B cell (primary cell): ENCODE results near the gene TCP11L2. TPM values are rescaled to one million over a fixed set of nuclear protein-coding genes. Genes with fewer than 3 reads are reported as not detected.

Experiments used
- ATAC-seq: fragments of 200-7000 bp; cut with Tn5 transposase; one replicate; pipeline ENCODE4 v1.10.0; 2021; ENCODE audit warnings: low read depth, mild to moderate bottlenecking, moderate number of reproducible peaks, moderate library complexity
- CTCF ChIA-PET: fragments of 350-600 bp; sonication (Branson Sonifier 250); formaldehyde crosslinking; loops from one replicate; lab custom pipeline; 2021; ENCODE audit warnings: antibody characterized with exemption, inconsistent platforms; lab: Charles Lee
- POLR2A ChIA-PET: fragments of 350-600 bp; sonication (Branson Sonifier 250); formaldehyde crosslinking; loops from one replicate; lab custom pipeline; 2021; ENCODE audit warnings: antibody characterized with exemption; lab: Charles Lee
- DNase-seq: peaks from one replicate; pipeline ENCODE4 v3.0.0; 2013
- H2AFZ ChIP-seq: 2 replicates; pipeline ENCODE4 v1.6.1; 2012; ENCODE audit warnings: mild to moderate bottlenecking, low read depth, low read length; ENCODE audit not compliant: insufficient read depth, poor library complexity, severe bottlenecking
- H3K27ac ChIP-seq, 2 donors: 1 replicate in 1 of 2; 2 replicates in 1 of 2; pipeline ENCODE4 v1.5.1; 2012 to 2013; ENCODE audit warnings: low read length in 2 of 2, mild to moderate bottlenecking in 2 of 2, moderate library complexity in 1 of 2
- H3K27me3 ChIP-seq, 4 experiments: fragments of 200-600 bp in 1 of 4; sonication (generic) in 1 of 4; replicated peaks in 1 of 4; 1 replicate in 2 of 4; 2 replicates in 2 of 4; pipeline versions ENCODE4 v1.6.1 to v1.7.0; 2013 to 2016; ENCODE audit warnings: low read length in 3 of 4, mild to moderate bottlenecking in 2 of 4, mixed read lengths in 1 of 4, moderate library complexity in 1 of 4; ENCODE audit not compliant: insufficient read depth in 4 of 4, control insufficient read depth in 3 of 4; ENCODE audit errors: control extremely low read depth in 1 of 4
- H3K36me3 ChIP-seq, 2 experiments: replicated peaks in 1 of 2; 1 replicate in 1 of 2; 2 replicates in 1 of 2; pipeline versions ENCODE4 v1.6.1 to v1.7.1; 2013; ENCODE audit warnings: low read length in 1 of 2; ENCODE audit not compliant: insufficient read depth in 2 of 2, control insufficient read depth in 1 of 2; ENCODE audit errors: control extremely low read depth in 1 of 2, extremely low read depth in 1 of 2
- H3K4me1 ChIP-seq, 2 donors: fragments of 200-600 bp in 1 of 2; sonication (generic) in 1 of 2; 1 replicate in 1 of 2; 2 replicates in 1 of 2; pipeline versions ENCODE4 v1.5.1 to v1.6.1; 2013 to 2017; ENCODE audit warnings: low read length in 2 of 2; ENCODE audit not compliant: control insufficient read depth in 2 of 2, insufficient read depth in 2 of 2
- H3K4me2 ChIP-seq: replicated peaks from 2 replicates; pipeline ENCODE3; 2012; ENCODE audit warnings: mild to moderate bottlenecking, low read depth, low read length; ENCODE audit not compliant: poor library complexity, severe bottlenecking
- H3K4me3 ChIP-seq, 5 experiments: fragments of 200-600 bp in 1 of 5; sonication (generic) in 1 of 5; 1 replicate in 3 of 5; 2 replicates in 2 of 5; pipeline versions ENCODE4 v1.5.1 to v1.7.0; 2011 to 2016; ENCODE audit warnings: low read length in 4 of 5, mild to moderate bottlenecking in 4 of 5, low read depth in 2 of 5, control low read depth in 1 of 5, moderate library complexity in 1 of 5; ENCODE audit not compliant: insufficient read depth in 1 of 5; ENCODE audit errors: control extremely low read depth in 1 of 5, extremely low read depth in 1 of 5
- H3K79me2 ChIP-seq: fragments of 200-600 bp; sonication (generic); one replicate; pipeline ENCODE4 v1.6.0; 2016; ENCODE audit warnings: low read length; ENCODE audit not compliant: control insufficient read depth, insufficient read depth
- H3K9ac ChIP-seq: fragments of 200-600 bp; sonication (generic); 2 replicates; pipeline ENCODE4 v1.6.1; 2017; ENCODE audit warnings: mild to moderate bottlenecking, low read length, moderate library complexity
- H3K9me3 ChIP-seq, 3 donors: one replicate each; pipeline versions ENCODE4 v1.6.1 to v1.7.1; 2013; ENCODE audit warnings: low read length in 2 of 3; ENCODE audit not compliant: control insufficient read depth in 2 of 3, insufficient read depth in 1 of 3; ENCODE audit errors: control extremely low read depth in 1 of 3
- H4K20me1 ChIP-seq: 2 replicates; pipeline ENCODE4 v1.6.0; 2012; ENCODE audit warnings: mild to moderate bottlenecking, low read length; ENCODE audit not compliant: insufficient read depth, control insufficient read depth, poor library complexity, severe bottlenecking
- H3K27ac Mint-ChIP-seq: one replicate; pipeline ENCODE4 v1.8.0; 2021; ENCODE audit warnings: mixed read lengths
- H3K27me3 Mint-ChIP-seq: one replicate; pipeline ENCODE4 v1.8.0; 2021; ENCODE audit warnings: mixed read lengths
- H3K4me1 Mint-ChIP-seq: one replicate; pipeline ENCODE4 v1.8.0; 2021; ENCODE audit warnings: mixed read lengths
- H3K4me3 Mint-ChIP-seq: one replicate; pipeline ENCODE4 v1.8.0; 2021; ENCODE audit warnings: mixed read lengths
- H3K9me3 Mint-ChIP-seq: one replicate; pipeline ENCODE4 v1.8.0; 2022; ENCODE audit warnings: mixed read lengths; ENCODE audit not compliant: insufficient read depth
- CTCF ChIP-seq: fragments of 200-600 bp; IDR thresholded peaks from one replicate; pipeline ENCODE4 v1.8.0; 2022; ENCODE audit warnings: antibody characterized with exemption, mild to moderate bottlenecking
- EZH2 ChIP-seq: IDR thresholded peaks from 2 replicates; pipeline ENCODE4 v1.6.1; 2012; ENCODE audit warnings: borderline replicate concordance, low read depth, mild to moderate bottlenecking, moderate library complexity, low read length; ENCODE audit not compliant: insufficient read depth, poor library complexity, severe bottlenecking
- WGBS: methylation state at CpG from one replicate; pipeline ENCODE4 v1.1.5; 2013; ENCODE audit warnings: missing lambda C conversion rate; ENCODE audit not compliant: insufficient coverage; 5-methylcytosine and 5-hydroxymethylcytosine counted together
- intact Hi-C: fragments of 100-400 bp; cut with micrococcal nuclease; formaldehyde crosslinking; loops from one replicate; pipeline ENCODE4 v1.10.0; 2022
- polyA plus RNA-seq: library from polyadenylated mRNA; depleted of rRNA; stranded (reverse); fragments of >200 nt; gene quantifications from 2 replicates; pipeline ENCODE4 v1.2.3, GENCODE V29; 2012
- total RNA-seq, 2 donors: library from RNA; stranded (reverse); fragments of 120-200 nt in 1 of 2; gene quantifications; 1 replicate in 1 of 2; 2 replicates in 1 of 2; pipeline versions ENCODE4 v1.2.3 to v1.2.4, GENCODE V29; 2013 to 2022

Gene TCP11L2
- total and polyA plus RNA-seq, 2 donors (not counting 1 experiment from before 2014, with no cell fraction given), result 30.4 to 306 TPM

GRCh38 chr12:106341086-106341877, 38.7 kb downstream of the TCP11L2 start:
- ChIA-PET CTCF (interaction anchor here (1.5 to 2.4 kb wide), 2 partner anchors 114 to 115 kb away, joined by 5 read pairs; no protein-coding TSS in a partner anchor), POLR2A (no interaction called here)
- no peak for ATAC-seq
- Histone ChIP-seq H3K27ac (no peak overlapping the region), H3K9ac (no peak overlapping the region), H3K4me1 (no peaks in the 10 kb centered on the region), H3K9me3 (no peaks in the 10 kb centered on the region), H3K4me2 (no peak overlapping the region), H3K27me3 (no peaks in the 10 kb centered on the region), H3K36me3 (peaks cover 8 to 70% of the 10 kb centered on the region in 2 experiments), H3K4me3 (no peak overlapping the region), H3K79me2 (no peaks in the 10 kb centered on the region), H2AFZ (no peak overlapping the region), H4K20me1 (peaks cover 33% of the 10 kb centered on the region)
- no peaks in the 10 kb centered on the region for H3K9me3 Mint-ChIP-seq
- H3K27ac Mint-ChIP-seq, result no peak overlapping the region
- intact Hi-C loops, result no loop called here
- TF ChIP-seq CTCF (no peak), EZH2 (no peak)
- no peak for DNase-seq
- no peak overlapping the region for H3K4me3 Mint-ChIP-seq
- peaks cover 7% of the 10 kb centered on the region for H3K4me1 Mint-ChIP-seq
- WGBS, result 94% methylated on average over 2 of the region's 2 CpGs
- H3K27me3 Mint-ChIP-seq, result no peaks in the 10 kb centered on the region
